Testis (tissue), 3 donors: ENCODE results near the gene NRROS. TPM values are rescaled to one million over a fixed set of nuclear protein-coding genes. Genes with fewer than 3 reads are reported as not detected.
A peak's percentile ranks its signal among the peaks of the same experiment; 100 is the strongest.
"Not testable (repeated sequence)": the region's sequence is repeated elsewhere in the genome, so short reads cannot be mapped to it uniquely, and the experiment has no call there.

ENCODE experiments used
- DNase-seq: peaks from one replicate; pipeline ENCODE4 v3.0.0-alpha.2; 2019
- H3K27ac ChIP-seq, 2 donors: fragments of 200-600 bp; sonication (generic); one replicate each; pipeline ENCODE4 v1.5.1; 2019
- H3K27me3 ChIP-seq: fragments of 200-600 bp; sonication (generic); one replicate; pipeline ENCODE4 v1.5.1; 2019
- H3K36me3 ChIP-seq: fragments of 200-600 bp; sonication (generic); one replicate; pipeline ENCODE4 v1.5.1; 2017; ENCODE audit warnings: low read depth; ENCODE audit errors: missing control alignments
- H3K4me1 ChIP-seq: fragments of 200-600 bp; sonication (generic); one replicate; pipeline ENCODE4 v1.5.1; 2019
- H3K4me3 ChIP-seq, 2 donors: fragments of 200-600 bp; sonication (generic); one replicate each; pipeline ENCODE4 v1.5.1; 2017 to 2019
- H3K9me3 ChIP-seq: fragments of 200-600 bp; sonication (generic); one replicate; pipeline ENCODE4 v1.5.1; 2017
- POLR2A ChIP-seq: fragments of 450-650 bp; IDR thresholded peaks from one replicate; pipeline ENCODE4 v1.6.1; 2017; ENCODE audit warnings: antibody characterized with exemption, mild to moderate bottlenecking, moderate library complexity
- WGBS, 2 donors: methylation state at CpG; one replicate each; pipeline ENCODE4 v1.1.5; 2018; 5-methylcytosine and 5-hydroxymethylcytosine counted together
- intact Hi-C: fragments of 100-400 bp; cut with DNase I; formaldehyde crosslinking; loops from one replicate; pipeline ENCODE4 v1.15.1; 2023; ENCODE audit warnings: low total_unique reads
- polyA plus RNA-seq: library from polyadenylated mRNA; stranded (reverse); fragments of 350-450 nt; fragmentation: Illumina TruSeq; extraction: RNeasy Lipid Tissue Mini Kit (QIAGEN cat#74804); gene quantifications from one replicate; pipeline ENCODE4 v1.2.3, GENCODE V29; 2014; ENCODE audit warnings: low read depth, low replicate concordance; ENCODE audit not compliant: insufficient read depth
- total RNA-seq, 2 donors: library from RNA; depleted of rRNA; stranded (reverse); fragments of >200 nt; gene quantifications; one replicate each; pipeline ENCODE4 v1.2.3, GENCODE V29; 2016
- TF ChIP-seq, protein P1 (sequence below), 3 experiments: fragments of 450-650 bp in 2 of 3; fragments of 200-600 bp in 1 of 3; sonication (generic) in 1 of 3; IDR thresholded peaks; one replicate each; pipeline ENCODE4 v1.5.1; 2016 to 2019; ENCODE audit warnings: antibody characterized with exemption in 3 of 3, mild to moderate bottlenecking in 2 of 3, moderate library complexity in 1 of 3

The NRROS gene
- total and polyA plus RNA-seq, 3 donors from 2014 or later = 2.8 to 5.5 (median 3.2) TPM

DNA sequence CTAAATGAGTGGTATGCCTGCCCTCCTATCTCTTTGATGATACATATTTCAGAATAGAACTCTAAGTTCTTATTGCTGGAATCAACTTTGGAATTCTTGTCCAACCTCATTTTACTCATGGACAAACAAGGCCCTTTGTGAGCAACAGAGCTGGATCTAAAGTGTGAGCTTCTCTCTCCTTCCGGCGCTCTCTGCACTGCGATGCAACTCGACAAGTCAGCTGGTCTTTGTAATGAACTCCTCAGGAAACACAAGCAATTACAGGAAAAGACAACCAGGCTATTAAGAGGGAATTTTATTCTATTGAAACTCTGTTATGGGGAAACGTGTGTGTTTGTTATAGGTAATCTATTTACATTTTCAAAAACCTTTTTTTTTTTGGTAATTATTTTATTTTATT is 20.3 kb upstream of the NRROS start:
- no peaks in the 10 kb centered on the region for H3K9me3 ChIP-seq
- H3K27ac ChIP-seq = peak overlapping the region in 1 of 2 donors; percentile 57
- peaks cover 8% of the 10 kb centered on the region for H3K4me1 ChIP-seq
- TF ChIP-seq POLR2A = no peak
- TF ChIP-seq, protein P1, sequence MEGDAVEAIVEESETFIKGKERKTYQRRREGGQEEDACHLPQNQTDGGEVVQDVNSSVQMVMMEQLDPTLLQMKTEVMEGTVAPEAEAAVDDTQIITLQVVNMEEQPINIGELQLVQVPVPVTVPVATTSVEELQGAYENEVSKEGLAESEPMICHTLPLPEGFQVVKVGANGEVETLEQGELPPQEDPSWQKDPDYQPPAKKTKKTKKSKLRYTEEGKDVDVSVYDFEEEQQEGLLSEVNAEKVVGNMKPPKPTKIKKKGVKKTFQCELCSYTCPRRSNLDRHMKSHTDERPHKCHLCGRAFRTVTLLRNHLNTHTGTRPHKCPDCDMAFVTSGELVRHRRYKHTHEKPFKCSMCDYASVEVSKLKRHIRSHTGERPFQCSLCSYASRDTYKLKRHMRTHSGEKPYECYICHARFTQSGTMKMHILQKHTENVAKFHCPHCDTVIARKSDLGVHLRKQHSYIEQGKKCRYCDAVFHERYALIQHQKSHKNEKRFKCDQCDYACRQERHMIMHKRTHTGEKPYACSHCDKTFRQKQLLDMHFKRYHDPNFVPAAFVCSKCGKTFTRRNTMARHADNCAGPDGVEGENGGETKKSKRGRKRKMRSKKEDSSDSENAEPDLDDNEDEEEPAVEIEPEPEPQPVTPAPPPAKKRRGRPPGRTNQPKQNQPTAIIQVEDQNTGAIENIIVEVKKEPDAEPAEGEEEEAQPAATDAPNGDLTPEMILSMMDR (IDR thresholded peaks at IDR 0.05) = no peak
- H3K27me3 ChIP-seq = no peaks in the 10 kb centered on the region
- no peaks in the 10 kb centered on the region for H3K36me3 ChIP-seq
- no peak for DNase-seq
- H3K4me3 ChIP-seq = no peak overlapping the region
- intact Hi-C loops = no loop called here
- 44 to 50% methylated on average over 5 of the region's 5 CpGs for WGBS, 2 donors

DNA sequence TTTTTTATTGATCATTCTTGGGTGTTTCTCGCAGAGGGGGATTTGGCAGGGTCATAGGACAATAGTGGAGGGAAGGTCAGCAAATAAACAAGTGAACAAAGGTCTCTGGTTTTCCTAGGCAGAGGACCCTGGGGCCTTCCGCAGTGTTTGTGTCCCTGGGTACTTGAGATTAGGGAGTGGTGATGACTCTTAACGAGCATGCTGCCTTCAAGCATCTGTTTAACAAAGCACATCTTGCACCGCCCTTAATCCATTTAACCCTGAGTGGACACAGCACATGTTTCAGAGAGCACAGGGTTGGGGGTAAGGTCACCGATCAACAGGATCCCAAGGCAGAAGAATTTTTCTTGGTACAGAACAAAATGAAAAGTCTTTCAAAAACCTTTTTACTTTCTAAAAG is 19.9 kb upstream of the NRROS start:
- H3K4me1 ChIP-seq, H3K36me3 ChIP-seq, H3K9me3 ChIP-seq, H3K27me3 ChIP-seq, H3K4me3 ChIP-seq, intact Hi-C loops, DNase-seq: not testable (repeated sequence)
- peak overlapping the region; percentile 39 to 67 for H3K27ac ChIP-seq
- WGBS, 2 donors = 45 to 53% methylated on average over 2 to 3 of the region's 5 CpGs

DNA sequence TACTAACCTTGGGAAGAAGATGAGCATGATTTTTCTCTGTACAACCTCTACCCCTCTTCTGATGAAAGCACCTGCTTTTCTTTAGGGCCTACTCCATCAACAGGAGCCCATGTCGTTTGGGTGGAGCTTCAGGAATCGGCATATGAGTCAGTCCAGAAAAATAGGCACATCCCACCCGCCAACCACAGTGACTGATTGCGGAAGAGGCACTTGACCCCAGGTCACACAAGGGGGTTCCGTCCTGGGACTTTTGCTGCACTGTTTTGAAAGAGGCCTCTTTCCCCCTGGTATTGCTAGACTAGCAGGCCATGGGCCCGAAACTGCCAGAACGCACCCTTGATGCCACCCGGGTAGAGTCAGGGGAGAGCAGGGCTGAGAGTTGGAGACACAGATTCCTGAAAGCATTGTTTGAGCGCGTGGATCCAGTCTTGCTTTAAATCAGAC is 19.3 kb upstream of the NRROS start:
- DNase-seq = no peak

DNA sequence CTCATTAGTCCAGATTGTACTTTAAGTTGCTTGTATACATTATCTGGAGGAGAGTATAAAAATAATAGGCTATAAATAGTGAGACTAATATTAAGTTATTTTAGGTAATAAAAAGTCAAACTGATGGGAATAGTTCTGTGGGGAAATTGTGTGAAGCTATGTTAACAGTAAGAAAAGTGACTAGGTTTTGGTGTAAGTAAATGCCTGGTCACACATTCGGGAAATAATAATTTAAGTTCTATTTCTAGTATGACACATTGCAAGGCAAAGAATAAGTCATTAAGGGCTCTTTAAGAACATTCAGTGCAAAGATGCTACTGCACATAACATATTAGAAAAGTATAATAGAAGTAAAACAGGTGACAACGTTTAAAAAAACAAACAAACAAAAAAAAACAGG is 18.8 kb upstream of the NRROS start:
- no peaks in the 10 kb centered on the region for H3K9me3 ChIP-seq
- no peaks in the 10 kb centered on the region for H3K27me3 ChIP-seq
- intact Hi-C loops = no loop called here
- H3K36me3 ChIP-seq = no peaks in the 10 kb centered on the region
- TF ChIP-seq, protein P1 (IDR thresholded peaks at IDR 0.05) = no peak
- TF ChIP-seq POLR2A = no peak
- no peak for DNase-seq
- WGBS, 2 donors = 74 to 81% methylated on average over 2 of the region's 2 CpGs
- H3K4me1 ChIP-seq = peaks cover 8% of the 10 kb centered on the region
- H3K4me3 ChIP-seq = no peak overlapping the region
- H3K27ac ChIP-seq = peak overlapping the region in 1 of 2 donors; percentile 67

More for the DNA sequence above, 19.3 kb upstream of the NRROS start:
- H3K27me3 ChIP-seq = no peaks in the 10 kb centered on the region
- H3K4me3 ChIP-seq = no peak overlapping the region
- TF ChIP-seq, protein P1 (IDR thresholded peaks at IDR 0.05) = no peak
- TF ChIP-seq POLR2A = no peak
- intact Hi-C loops = no loop called here
- H3K9me3 ChIP-seq = no peaks in the 10 kb centered on the region
- no peaks in the 10 kb centered on the region for H3K36me3 ChIP-seq
- 76 to 79% methylated on average over 9 to 10 of the region's 10 CpGs for WGBS, 2 donors
- peak overlapping the region; percentile 39 to 67 for H3K27ac ChIP-seq
- H3K4me1 ChIP-seq = peaks cover 8% of the 10 kb centered on the region

DNA sequence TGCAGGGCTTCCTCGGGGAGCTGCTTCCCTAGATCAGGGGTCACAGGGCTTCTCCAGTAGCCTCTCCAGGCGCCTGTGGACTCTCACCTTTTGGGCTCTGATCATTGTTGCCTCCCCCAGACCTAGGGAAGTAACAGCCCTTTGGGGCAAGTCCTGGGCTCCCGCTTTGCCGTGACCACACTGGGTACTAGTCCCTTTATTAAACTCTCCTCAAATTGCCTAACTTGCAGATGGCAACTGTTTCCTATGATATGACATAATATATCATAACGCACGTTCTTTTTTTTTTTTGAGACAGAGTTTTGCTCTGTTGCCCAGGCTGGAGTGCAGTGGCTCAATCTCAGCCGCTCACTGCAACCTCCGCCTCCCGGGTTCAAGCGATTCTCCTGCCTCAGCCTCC is 17.9 kb upstream of the NRROS start:
- intact Hi-C loops = no loop called here
- Histone ChIP-seq H3K4me1 (peaks cover 8% of the 10 kb centered on the region), H3K27me3 (no peaks in the 10 kb centered on the region), H3K4me3 (no peak overlapping the region), H3K27ac (no peak overlapping the region), H3K36me3 (no peaks in the 10 kb centered on the region), H3K9me3 (no peaks in the 10 kb centered on the region)
- DNase-seq = no peak
- 92 to 93% methylated on average over 10 of the region's 10 CpGs for WGBS, 2 donors
- no peak for TF ChIP-seq POLR2A
- TF ChIP-seq, protein P1 (IDR thresholded peaks at IDR 0.05) = no peak
